Prostate gland (tissue), 2 donors: ENCODE measurements around the gene TECR.

Experiments
- CTCF ChIP-seq, 4 experiments: fragments of 200-600 bp in 2 of 4; fragments of 450-650 bp in 2 of 4; sonication (generic) in 2 of 4; IDR thresholded peaks; 1 replicate in 3 of 4; 2 replicates in 1 of 4; pipeline ENCODE4 v1.5.1; 2016 to 2019; ENCODE audit warnings: antibody characterized with exemption in 4 of 4, mild to moderate bottlenecking in 2 of 4, moderate library complexity in 2 of 4
- POLR2A ChIP-seq: fragments of 450-650 bp; IDR thresholded peaks from one replicate; pipeline ENCODE4 v1.6.1; 2016; ENCODE audit warnings: antibody characterized with exemption, mild to moderate bottlenecking
- POLR2AphosphoS5 ChIP-seq: sonication (generic); formaldehyde crosslinking; IDR thresholded peaks from one replicate; pipeline ENCODE4 v1.6.1; 2017; ENCODE audit warnings: antibody characterized with exemption

- TF ChIP-seq CTCF (IDR thresholded peaks at IDR 0.05) (no peak), POLR2A (no peak), POLR2AphosphoS5 (no peak)
These were observed 35.0 kb upstream of the TECR start for GRCh38 chr19:14494411-14494810.
